Measurements from ENCODE around the gene IYD.

IYD gene

GRCh38 chr6:150410906-150411305 is 42.1 kb downstream of the IYD start:
- TF ChIP-seq CTCF (IDR thresholded peaks at IDR 0.05; ENCODE audit: control extremely low read depth, extremely low read depth, low read depth, missing control alignments), result no peak
- ChIA-PET POLR2A (no interaction called here), CTCF (interaction anchor here (1.4 to 6.1 kb wide), 3 partner anchors 15 to 404 kb away, joined by 3 to 43 read pairs (median 3); no protein-coding TSS in a partner anchor)
- no peak for DNase-seq (ENCODE audit: extremely low spot score)

GRCh38 chr6:150412221-150412620 is 43.4 kb downstream of the IYD start:
- CTCF ChIA-PET, result interaction anchor here (1.7 kb wide), 1 partner anchor 403 kb away, joined by 3 read pairs; no protein-coding TSS in a partner anchor
- no peak for DNase-seq (ENCODE audit: extremely low spot score)
- POLR2A ChIA-PET, result no interaction called here
- TF ChIP-seq CTCF (IDR thresholded peaks at IDR 0.05; ENCODE audit: control extremely low read depth, extremely low read depth, low read depth, missing control alignments), result no peak

- CTCF ChIA-PET, result no interaction called here
- POLR2A ChIA-PET, result no interaction called here
- TF ChIP-seq CTCF (IDR thresholded peaks at IDR 0.05; ENCODE audit: control extremely low read depth, extremely low read depth, low read depth, missing control alignments), result no peak
- no peak for DNase-seq (ENCODE audit: extremely low spot score)
Observed at GRCh38 chr6:150413198-150413597, 44.4 kb downstream of the IYD start.

- TF ChIP-seq CTCF (IDR thresholded peaks at IDR 0.05; ENCODE audit: control extremely low read depth, extremely low read depth, low read depth, missing control alignments), result no peak
- ChIA-PET POLR2A (no interaction called here), CTCF (no interaction called here)
- DNase-seq (ENCODE audit: extremely low spot score), result no peak
Observed at GRCh38 chr6:150413781-150414281, 45.0 kb downstream of the IYD start.

- CTCF ChIA-PET, result interaction anchor here (0.9 to 4.6 kb wide), 4 partner anchors 8 to 399 kb away, joined by 3 to 79 read pairs (median 11); no protein-coding TSS in a partner anchor
Observed at GRCh38 chr6:150416128-150416527, 47.3 kb downstream of the IYD start.

GRCh38 chr6:150417250-150417649 is 48.4 kb downstream of the IYD start:
- no peak for DNase-seq (ENCODE audit: extremely low spot score)
- CTCF ChIA-PET, result interaction anchor here (0.7 to 4.6 kb wide), 16 partner anchors 9 to 917 kb away, joined by 3 to 79 read pairs (median 5); no protein-coding TSS in a partner anchor
- no peak for TF ChIP-seq CTCF (IDR thresholded peaks at IDR 0.05; ENCODE audit: control extremely low read depth, extremely low read depth, low read depth, missing control alignments)
- POLR2A ChIA-PET, result no interaction called here

More at GRCh38 chr6:150416128-150416527, 47.3 kb downstream of the IYD start:
- POLR2A ChIA-PET, result no interaction called here
- no peak for DNase-seq (ENCODE audit: extremely low spot score)
- no peak for TF ChIP-seq CTCF (IDR thresholded peaks at IDR 0.05; ENCODE audit: control extremely low read depth, extremely low read depth, low read depth, missing control alignments)

All from GM10248 (cell line).